ENCODE results near the gene RILPL1. TPM values are rescaled to one million over a fixed set of nuclear protein-coding genes. Genes with fewer than 3 reads are reported as not detected.

Gene RILPL1
- total and polyA plus RNA-seq, 5 donors, result 118 to 146 (median 131) TPM

DNA sequence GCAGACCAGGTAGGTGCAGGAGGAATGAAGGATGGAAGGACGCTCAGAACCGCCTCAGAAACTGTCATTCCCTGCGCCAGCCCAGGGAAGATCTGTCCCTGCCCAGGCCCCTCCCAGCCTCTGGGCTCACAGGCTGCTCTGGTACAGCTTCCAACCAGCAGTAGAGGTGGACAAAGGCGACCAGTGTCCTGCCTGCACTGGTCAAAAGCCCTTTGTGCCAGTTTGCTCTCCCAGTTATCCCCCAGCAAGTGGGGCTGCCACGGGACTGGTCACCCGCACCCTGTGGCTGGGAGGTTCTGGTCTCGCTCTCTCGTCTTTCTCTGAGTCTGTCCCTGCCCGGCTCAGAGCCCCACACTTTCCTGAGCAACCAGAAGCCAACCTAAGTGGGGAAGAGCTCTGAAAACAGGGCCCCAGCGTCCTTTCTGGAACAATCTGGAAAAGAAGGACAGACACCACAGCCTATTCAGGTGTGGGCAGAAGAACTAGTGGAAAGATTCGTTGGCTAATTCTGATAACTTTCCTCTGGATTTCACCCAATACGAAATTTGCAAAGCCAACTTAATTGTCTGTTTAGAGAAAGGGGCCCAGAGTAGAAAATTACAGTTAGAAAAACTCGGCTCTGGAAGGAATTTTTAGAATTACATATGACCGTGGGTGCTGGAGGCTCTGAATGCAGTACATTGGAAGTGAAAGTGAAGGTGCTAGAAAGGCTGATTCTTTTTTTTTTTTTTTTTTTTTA lies 53.9 kb downstream of the RILPL1 start:
- Histone ChIP-seq H3K27ac (ENCODE audit: low read length) (peak overlapping the region; percentile 89), H3K9me3 (ENCODE audit: control insufficient read depth, low read length) (no peaks in the 10 kb centered on the region), H3K27me3 (ENCODE audit: control insufficient read depth, insufficient read depth) (no peaks in the 10 kb centered on the region), H3K4me3 (ENCODE audit: low read length) (no peak overlapping the region), H3K4me1 (ENCODE audit: control insufficient read depth, insufficient read depth, low read length) (no peaks in the 10 kb centered on the region)
- ATAC-seq (peak; percentile 55 to 60), DNase-seq (peak in 2 of 3 donors; percentile 61 to 69)
- intact Hi-C loops (cut with DNase I), result loop anchor here in 1 of 4 donors (5.0 kb wide), 1 partner anchor 38 kb away; no protein-coding TSS in a partner anchor
- WGBS, result 72% methylated on average over 14 of the region's 14 CpGs

DNA sequence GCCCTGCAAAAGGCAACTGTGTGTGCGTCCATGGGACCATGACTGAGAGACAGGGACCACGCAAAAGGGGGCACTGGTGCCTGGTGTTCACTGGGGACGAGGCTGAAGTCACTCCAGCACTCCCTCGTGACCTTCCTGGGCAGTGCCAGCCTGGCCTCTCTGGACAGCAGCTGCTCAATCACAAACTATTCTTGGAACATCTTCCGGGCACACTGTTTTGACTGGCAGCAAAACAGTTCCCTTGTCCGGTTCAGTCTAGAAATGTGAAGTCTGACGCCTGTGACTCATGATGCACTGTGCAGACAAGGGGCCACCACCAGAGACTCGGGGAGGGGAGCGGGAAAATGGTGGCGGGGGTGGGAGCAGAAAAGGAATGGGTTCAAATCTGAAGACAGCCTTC lies 54.8 kb downstream of the RILPL1 start:
- WGBS, result 48% methylated on average over 10 of the region's 10 CpGs
- DNase-seq (peak; percentile 65 to 83 (median 82)), ATAC-seq (peak; percentile 85 to 87)
- no peaks in the 10 kb centered on the region for H3K4me1 ChIP-seq (ENCODE audit: control insufficient read depth, insufficient read depth, low read length)
- no peaks in the 10 kb centered on the region for H3K27me3 ChIP-seq (ENCODE audit: control insufficient read depth, insufficient read depth)
- H3K4me3 ChIP-seq (ENCODE audit: low read length), result no peak overlapping the region
- peak overlapping the region; percentile 89 for H3K27ac ChIP-seq (ENCODE audit: low read length)
- intact Hi-C loops (cut with DNase I), result loop anchor here in 1 of 4 donors (5.0 kb wide), 1 partner anchor 39 kb away; no protein-coding TSS in a partner anchor
- H3K9me3 ChIP-seq (ENCODE audit: control insufficient read depth, low read length), result no peaks in the 10 kb centered on the region

- intact Hi-C loops (cut with DNase I), result loop anchor here in 1 of 4 donors (5.0 kb wide), 1 partner anchor 39 kb away; no protein-coding TSS in a partner anchor
- peak overlapping the region; percentile 86 for H3K27ac ChIP-seq (ENCODE audit: low read length)
- H3K4me1 ChIP-seq (ENCODE audit: control insufficient read depth, insufficient read depth, low read length), result no peaks in the 10 kb centered on the region
- DNase-seq (no peak), ATAC-seq (no peak)
- 79% methylated on average over 11 of the region's 11 CpGs for WGBS
- no peak overlapping the region for H3K4me3 ChIP-seq (ENCODE audit: low read length)
- H3K9me3 ChIP-seq (ENCODE audit: control insufficient read depth, low read length), result no peaks in the 10 kb centered on the region
- H3K27me3 ChIP-seq (ENCODE audit: control insufficient read depth, insufficient read depth), result no peaks in the 10 kb centered on the region
Measured at GRCh38 chr12:123478069-123478468, 55.5 kb downstream of the RILPL1 start.

GRCh38 chr12:123475246-123475703 lies 58.2 kb downstream of the RILPL1 start:
- intact Hi-C loops (cut with DNase I), result loop anchor here in 1 of 4 donors (5.0 kb wide), 1 partner anchor 42 kb away; no protein-coding TSS in a partner anchor
- no peak overlapping the region for H3K4me3 ChIP-seq (ENCODE audit: low read length)
- H3K4me1 ChIP-seq (ENCODE audit: control insufficient read depth, insufficient read depth, low read length), result no peaks in the 10 kb centered on the region
- no peak for DNase-seq
- no peaks in the 10 kb centered on the region for H3K27me3 ChIP-seq (ENCODE audit: control insufficient read depth, insufficient read depth)
- H3K9me3 ChIP-seq (ENCODE audit: control insufficient read depth, low read length), result no peaks in the 10 kb centered on the region
- WGBS, result 64% methylated on average over 15 of the region's 15 CpGs
- no peak for ATAC-seq
- peak overlapping the region; percentile 96 for H3K27ac ChIP-seq (ENCODE audit: low read length)

DNA sequence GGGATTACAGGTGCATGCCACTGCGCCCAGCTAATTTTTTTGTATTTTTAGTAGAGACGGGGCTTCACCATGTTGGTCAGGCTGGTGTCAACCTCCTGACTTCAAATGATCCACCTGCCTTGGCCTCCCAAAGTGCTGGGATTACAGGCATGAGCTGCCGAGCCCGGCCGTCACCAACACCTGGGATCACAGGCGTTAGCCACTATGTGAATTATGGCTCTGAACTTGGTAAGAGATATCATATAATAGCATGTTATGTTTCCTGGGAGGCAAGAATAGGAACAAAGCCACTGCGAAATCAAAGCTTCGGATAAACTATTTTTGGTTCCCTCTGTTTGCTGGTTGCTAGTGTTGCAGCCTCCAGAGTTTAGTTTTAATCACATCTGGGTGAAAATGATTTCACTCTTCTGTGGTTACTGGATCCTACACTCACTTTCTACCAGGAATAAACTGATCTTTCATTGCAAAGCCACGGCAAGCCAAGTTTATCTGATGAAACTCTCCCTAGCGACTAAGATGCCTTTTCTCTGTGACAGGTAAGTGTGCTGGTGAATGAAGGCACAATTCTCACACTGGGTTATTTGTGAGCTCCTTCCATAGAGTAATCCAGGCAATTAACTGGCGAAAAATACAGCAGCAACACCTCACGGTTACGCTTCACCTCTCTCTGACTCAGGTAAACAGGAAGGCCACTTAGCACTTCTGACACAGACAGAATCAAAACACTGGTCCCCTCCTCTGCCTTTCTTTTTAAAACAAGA lies 58.9 kb downstream of the RILPL1 start:
- H3K4me1 ChIP-seq (ENCODE audit: control insufficient read depth, insufficient read depth, low read length), result no peaks in the 10 kb centered on the region
- ATAC-seq, result peak; percentile 33 to 51
- H3K27ac ChIP-seq (ENCODE audit: low read length), result peak overlapping the region; percentile 96
- H3K9me3 ChIP-seq (ENCODE audit: control insufficient read depth, low read length), result no peaks in the 10 kb centered on the region
- H3K27me3 ChIP-seq (ENCODE audit: control insufficient read depth, insufficient read depth), result no peaks in the 10 kb centered on the region
- intact Hi-C loops (cut with DNase I), result loop anchor here in 1 of 4 donors (5.0 kb wide), 1 partner anchor 43 kb away; no protein-coding TSS in a partner anchor
- no peak overlapping the region for H3K4me3 ChIP-seq (ENCODE audit: low read length)
- peak in 1 of 3 donors; percentile 64 for DNase-seq
- WGBS, result 63% methylated on average over 13 of the region's 13 CpGs

GRCh38 chr12:123472438-123472849 lies 61.1 kb downstream of the RILPL1 start:
- no peaks in the 10 kb centered on the region for H3K27me3 ChIP-seq (ENCODE audit: control insufficient read depth, insufficient read depth)
- intact Hi-C loops (cut with DNase I), result no loop called here
- H3K4me1 ChIP-seq (ENCODE audit: control insufficient read depth, insufficient read depth, low read length), result no peaks in the 10 kb centered on the region
- no peak for ATAC-seq
- DNase-seq, result no peak
- H3K27ac ChIP-seq (ENCODE audit: low read length), result no peak overlapping the region
- H3K4me3 ChIP-seq (ENCODE audit: low read length), result no peak overlapping the region
- H3K9me3 ChIP-seq (ENCODE audit: control insufficient read depth, low read length), result no peaks in the 10 kb centered on the region
- 73% methylated on average over 12 of the region's 12 CpGs for WGBS

GRCh38 chr12:123471374-123472068 lies 62.0 kb downstream of the RILPL1 start:
- ATAC-seq (peak; percentile 73 to 79), DNase-seq (peak; percentile 44 to 74 (median 64))
- H3K4me3 ChIP-seq (ENCODE audit: low read length), result no peak overlapping the region
- no peaks in the 10 kb centered on the region for H3K9me3 ChIP-seq (ENCODE audit: control insufficient read depth, low read length)
- H3K4me1 ChIP-seq (ENCODE audit: control insufficient read depth, insufficient read depth, low read length), result no peaks in the 10 kb centered on the region
- intact Hi-C loops (cut with DNase I), result no loop called here
- peak overlapping the region; percentile 63 for H3K27ac ChIP-seq (ENCODE audit: low read length)
- WGBS, result 68% methylated on average over 8 of the region's 8 CpGs
- no peaks in the 10 kb centered on the region for H3K27me3 ChIP-seq (ENCODE audit: control insufficient read depth, insufficient read depth)

- WGBS, result 90% methylated on average over 2 of the region's 2 CpGs
Measured at GRCh38 chr12:123469978-123470377, 63.5 kb downstream of the RILPL1 start.

GRCh38 chr12:123468786-123469185 lies 64.7 kb downstream of the RILPL1 start:
- Histone ChIP-seq H3K4me1 (ENCODE audit: control insufficient read depth, insufficient read depth, low read length) (no peaks in the 10 kb centered on the region), H3K9me3 (ENCODE audit: control insufficient read depth, low read length) (no peaks in the 10 kb centered on the region), H3K4me3 (ENCODE audit: low read length) (no peak overlapping the region), H3K27ac (ENCODE audit: low read length) (no peak overlapping the region), H3K27me3 (ENCODE audit: control insufficient read depth, insufficient read depth) (no peaks in the 10 kb centered on the region)
- 16% methylated on average over 1 of the region's 1 CpG for WGBS
- ATAC-seq (no peak), DNase-seq (no peak)
- intact Hi-C loops (cut with DNase I), result no loop called here

More at GRCh38 chr12:123469978-123470377, 63.5 kb downstream of the RILPL1 start:
- intact Hi-C loops (cut with DNase I), result no loop called here
- no peak for DNase-seq
- Histone ChIP-seq H3K9me3 (ENCODE audit: control insufficient read depth, low read length) (no peaks in the 10 kb centered on the region), H3K4me1 (ENCODE audit: control insufficient read depth, insufficient read depth, low read length) (no peaks in the 10 kb centered on the region), H3K27me3 (ENCODE audit: control insufficient read depth, insufficient read depth) (no peaks in the 10 kb centered on the region), H3K4me3 (ENCODE audit: low read length) (no peak overlapping the region), H3K27ac (ENCODE audit: low read length) (no peak overlapping the region)
- no peak for ATAC-seq

DNA sequence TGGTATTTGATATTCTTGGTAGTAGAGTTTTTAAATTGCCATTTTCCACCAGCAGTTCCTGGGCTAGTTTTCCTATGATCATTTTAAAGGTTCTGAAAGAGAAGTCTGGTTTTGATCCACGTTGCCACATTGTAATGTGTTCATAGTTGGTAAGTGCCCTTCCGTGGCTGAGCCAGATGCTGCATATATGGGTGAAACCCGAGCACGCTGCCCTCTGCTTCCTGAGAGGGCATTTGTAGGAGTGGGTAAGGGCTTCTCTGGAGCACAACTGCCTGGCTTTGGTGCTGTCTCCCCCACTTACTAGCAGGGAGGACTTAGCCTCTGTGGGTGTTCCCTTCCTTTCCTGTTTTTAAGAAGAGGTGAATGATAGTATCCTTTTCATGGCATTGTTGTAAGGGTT lies 68.4 kb downstream of the RILPL1 start:
- H3K9me3 ChIP-seq (ENCODE audit: control insufficient read depth, low read length), result no peaks in the 10 kb centered on the region
- WGBS, result 71% methylated on average over 4 of the region's 4 CpGs

More for the DNA sequence above, 68.4 kb downstream of the RILPL1 start:
- ATAC-seq (peak in 1 of 2 donors; percentile 12), DNase-seq (no peak)
- intact Hi-C loops (cut with DNase I), result no loop called here
- H3K4me3 ChIP-seq (ENCODE audit: low read length), result no peak overlapping the region
- no peaks in the 10 kb centered on the region for H3K27me3 ChIP-seq (ENCODE audit: control insufficient read depth, insufficient read depth)
- H3K27ac ChIP-seq (ENCODE audit: low read length), result peak overlapping the region; percentile 8
- H3K4me1 ChIP-seq (ENCODE audit: control insufficient read depth, insufficient read depth, low read length), result no peaks in the 10 kb centered on the region
